ENCODE results near the gene RUNDC1. TPM values are rescaled to one million over a fixed set of nuclear protein-coding genes. Genes with fewer than 3 reads are reported as not detected.

The RUNDC1 gene
- total RNA-seq, 1 donor from 2014 or later: 30.9 TPM

DNA sequence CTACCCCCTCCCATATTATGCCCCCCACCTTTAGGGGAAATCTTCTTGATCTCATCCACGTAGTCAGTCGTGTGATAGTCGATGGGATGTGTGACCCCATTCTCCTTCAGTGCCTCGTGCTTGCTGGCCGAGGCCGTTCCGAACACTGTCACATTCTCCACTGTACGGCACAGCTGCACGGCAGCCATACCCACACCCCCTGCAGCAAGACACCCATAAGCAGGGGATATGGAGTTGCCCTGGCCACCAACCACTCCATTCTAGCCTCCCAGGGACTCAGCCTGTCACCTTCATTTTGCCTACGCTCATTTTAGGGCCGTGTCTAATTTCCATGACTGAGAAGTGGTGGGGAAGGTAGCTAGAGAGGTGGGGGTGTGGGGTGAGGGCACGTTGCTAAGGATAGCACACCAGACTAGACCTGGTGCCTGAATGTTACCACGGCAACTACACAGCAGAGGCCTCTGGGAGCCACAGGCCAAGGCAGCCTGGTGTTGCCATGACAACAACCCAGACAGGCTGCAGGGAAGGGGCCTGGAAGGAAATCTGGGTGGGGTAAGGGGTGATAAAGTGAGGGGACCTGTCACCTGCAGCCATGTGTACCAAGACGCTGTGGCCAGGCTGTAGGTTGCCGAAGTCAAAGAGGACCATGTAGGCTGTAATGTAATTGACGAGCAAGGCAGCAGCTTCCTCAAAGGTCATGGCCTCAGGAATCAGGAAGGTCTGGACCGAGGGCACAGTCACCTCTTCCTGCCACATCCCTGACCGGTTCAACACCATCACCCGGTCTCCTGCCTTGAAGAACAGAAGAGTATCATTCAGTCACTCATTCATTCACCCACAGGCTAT lies 37.9 kb downstream of the RUNDC1 start:
- ATAC-seq (ENCODE audit: low read depth): no peak
- CTCF ChIA-PET: no interaction called here

DNA sequence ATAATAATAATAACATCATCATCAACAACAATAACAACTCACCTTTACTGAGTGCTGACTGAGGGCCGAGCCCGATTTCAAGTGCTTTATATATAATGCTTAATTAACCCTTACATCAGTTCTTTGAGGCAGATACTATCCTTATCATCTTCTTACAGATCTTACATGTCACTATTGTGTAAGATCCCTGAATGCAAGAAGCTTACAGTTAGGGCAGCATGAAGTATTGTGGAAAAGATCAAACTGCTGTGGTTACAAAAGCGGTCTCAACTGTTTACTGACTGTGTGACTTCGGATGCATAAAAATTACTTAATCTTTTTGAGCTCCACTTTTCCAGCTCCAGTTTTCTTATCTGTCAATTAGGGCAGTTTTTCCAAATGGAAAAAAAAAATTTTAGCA lies 38.6 kb downstream of the RUNDC1 start:
- ATAC-seq (ENCODE audit: low read depth): no peak
- H3K4me1 Mint-ChIP-seq: peaks cover 11% of the 10 kb centered on the region
- no peak overlapping the region for H3K27ac Mint-ChIP-seq
- no peak for DNase-seq
- H3K27me3 Mint-ChIP-seq: no peaks in the 10 kb centered on the region
- ChIA-PET POLR2A (interaction anchor here (0.5 to 0.6 kb wide), 2 partner anchors 11 to 295 kb away, joined by 3 to 4 read pairs; no protein-coding TSS in a partner anchor), CTCF (no interaction called here)
- TF ChIP-seq, protein P1, sequence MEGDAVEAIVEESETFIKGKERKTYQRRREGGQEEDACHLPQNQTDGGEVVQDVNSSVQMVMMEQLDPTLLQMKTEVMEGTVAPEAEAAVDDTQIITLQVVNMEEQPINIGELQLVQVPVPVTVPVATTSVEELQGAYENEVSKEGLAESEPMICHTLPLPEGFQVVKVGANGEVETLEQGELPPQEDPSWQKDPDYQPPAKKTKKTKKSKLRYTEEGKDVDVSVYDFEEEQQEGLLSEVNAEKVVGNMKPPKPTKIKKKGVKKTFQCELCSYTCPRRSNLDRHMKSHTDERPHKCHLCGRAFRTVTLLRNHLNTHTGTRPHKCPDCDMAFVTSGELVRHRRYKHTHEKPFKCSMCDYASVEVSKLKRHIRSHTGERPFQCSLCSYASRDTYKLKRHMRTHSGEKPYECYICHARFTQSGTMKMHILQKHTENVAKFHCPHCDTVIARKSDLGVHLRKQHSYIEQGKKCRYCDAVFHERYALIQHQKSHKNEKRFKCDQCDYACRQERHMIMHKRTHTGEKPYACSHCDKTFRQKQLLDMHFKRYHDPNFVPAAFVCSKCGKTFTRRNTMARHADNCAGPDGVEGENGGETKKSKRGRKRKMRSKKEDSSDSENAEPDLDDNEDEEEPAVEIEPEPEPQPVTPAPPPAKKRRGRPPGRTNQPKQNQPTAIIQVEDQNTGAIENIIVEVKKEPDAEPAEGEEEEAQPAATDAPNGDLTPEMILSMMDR (IDR thresholded peaks at IDR 0.05): no peak
- H3K36me3 Mint-ChIP-seq (ENCODE audit: low read depth): peaks cover 31% of the 10 kb centered on the region
- intact Hi-C loops (cut with micrococcal nuclease): no loop called here
- no peak overlapping the region for H3K4me3 Mint-ChIP-seq
- no peaks in the 10 kb centered on the region for H3K9me3 Mint-ChIP-seq

More for the DNA sequence above, 37.9 kb downstream of the RUNDC1 start:
- Mint-ChIP-seq H3K9me3 (no peaks in the 10 kb centered on the region), H3K36me3 (ENCODE audit: low read depth) (peaks cover 38% of the 10 kb centered on the region), H3K27me3 (no peaks in the 10 kb centered on the region), H3K4me1 (peaks cover 8% of the 10 kb centered on the region), H3K27ac (peak overlapping the region; percentile 3), H3K4me3 (no peak overlapping the region)
- TF ChIP-seq, protein P1 (IDR thresholded peaks at IDR 0.05): no peak
- POLR2A ChIA-PET: interaction anchor here (0.5 to 0.6 kb wide), 2 partner anchors 10 to 296 kb away, joined by 3 to 4 read pairs; no protein-coding TSS in a partner anchor
- DNase-seq: no peak
- intact Hi-C loops (cut with micrococcal nuclease): no loop called here

DNA sequence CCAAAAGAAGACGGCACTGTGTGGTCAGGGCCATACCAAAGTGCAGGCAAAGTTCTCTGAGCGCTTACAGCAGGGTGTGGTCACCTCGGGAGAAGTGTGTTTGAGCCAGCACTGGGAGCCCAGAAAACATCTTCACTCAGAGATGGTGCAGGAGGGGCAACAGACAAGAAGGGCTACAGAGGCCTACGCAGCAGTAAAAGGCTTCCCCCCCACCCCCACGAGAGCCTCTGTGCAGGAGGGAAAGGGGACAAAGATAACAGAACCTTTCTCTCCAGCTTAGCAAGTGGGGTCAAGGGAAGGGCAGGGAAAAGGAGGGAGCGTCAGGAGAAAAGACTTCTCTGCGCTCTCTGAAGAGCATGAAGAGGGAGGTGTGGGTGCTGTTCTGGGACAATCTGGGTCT lies 39.1 kb downstream of the RUNDC1 start:
- TF ChIP-seq, protein P1 (IDR thresholded peaks at IDR 0.05): no peak
- Mint-ChIP-seq H3K27ac (no peak overlapping the region), H3K36me3 (ENCODE audit: low read depth) (peaks cover 26% of the 10 kb centered on the region), H3K27me3 (no peaks in the 10 kb centered on the region), H3K4me3 (no peak overlapping the region), H3K4me1 (peaks cover 16% of the 10 kb centered on the region), H3K9me3 (no peaks in the 10 kb centered on the region)
- DNase-seq (no peak), ATAC-seq (ENCODE audit: low read depth) (no peak)
- intact Hi-C loops (cut with micrococcal nuclease): no loop called here
- CTCF ChIA-PET: no interaction called here
- POLR2A ChIA-PET: no interaction called here

DNA sequence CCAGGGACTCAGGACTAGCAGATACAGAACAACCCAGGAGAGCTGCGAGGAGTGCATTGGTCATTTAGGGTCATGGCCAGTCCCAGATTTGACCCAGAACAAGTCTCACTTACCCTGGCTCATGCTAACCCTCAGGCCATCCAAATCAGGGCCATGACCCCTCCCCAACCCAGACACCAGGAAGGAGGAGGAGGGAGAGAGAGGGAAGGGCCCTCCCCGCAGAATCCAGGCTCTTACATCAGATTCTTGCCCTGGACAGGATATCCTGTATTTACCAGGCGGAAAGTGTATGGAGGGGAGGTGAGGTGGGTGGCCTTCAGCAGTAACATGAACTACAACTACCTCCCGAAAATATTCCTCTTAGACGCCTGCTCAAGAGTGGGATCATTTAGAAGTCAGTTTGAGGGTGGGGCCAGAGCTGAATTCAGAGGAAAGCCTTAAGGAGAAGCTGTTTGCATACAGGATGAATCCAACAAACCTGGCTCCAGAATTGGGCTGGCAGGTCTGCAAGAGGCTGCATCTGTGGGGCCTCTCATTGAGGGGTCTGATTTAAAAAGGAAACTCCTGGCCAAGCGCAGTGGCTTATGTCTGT lies 39.8 kb downstream of the RUNDC1 start:
- Mint-ChIP-seq H3K27ac (peak overlapping the region; percentile 41), H3K36me3 (ENCODE audit: low read depth) (peaks cover 22% of the 10 kb centered on the region), H3K4me1 (peaks cover 21% of the 10 kb centered on the region), H3K27me3 (no peaks in the 10 kb centered on the region), H3K9me3 (no peaks in the 10 kb centered on the region), H3K4me3 (peak overlapping the region; percentile 92)
- ATAC-seq (ENCODE audit: low read depth) (no peak), DNase-seq (no peak)
- TF ChIP-seq, protein P1 (IDR thresholded peaks at IDR 0.05): no peak
- CTCF ChIA-PET: no interaction called here
- POLR2A ChIA-PET: interaction anchor here (2.1 to 2.5 kb wide), 4 partner anchors 7 to 348 kb away, joined by 10 to 22 read pairs (median 16); partner anchors contain the start of genes IFI35 and TMEM106A
- intact Hi-C loops (cut with micrococcal nuclease): loop anchor here (2.0 to 5.0 kb wide), 2 partner anchors 13 to 192 kb away; partner anchors contain the start of genes IFI35 and TMEM106A

Data from activated B cell treated with CpG ODN at 0.5 μM for 24 hours (primary cell).